GM06990 (cell line): ENCODE data around the gene OST4.

Experiments used
- DNase-seq: peaks from one replicate; pipeline ENCODE4 v3.0.0-alpha.2; 2011; ENCODE audit not compliant: insufficient read length; ENCODE audit errors: extremely low read depth
- H3K27me3 ChIP-seq: replicated peaks from 2 replicates; pipeline ENCODE4 v1.6.0; 2011; ENCODE audit warnings: low read length; ENCODE audit not compliant: control insufficient read depth, insufficient read depth
- H3K36me3 ChIP-seq: 2 replicates; pipeline ENCODE4 v1.5.1; 2011; ENCODE audit warnings: low read length; ENCODE audit not compliant: control insufficient read depth, insufficient read depth
- H3K4me3 ChIP-seq: replicated peaks from 2 replicates; pipeline ENCODE4 v1.5.1; 2011; ENCODE audit warnings: low read depth, mild to moderate bottlenecking, control low read depth, low read length
- CTCF ChIP-seq: IDR thresholded peaks from 2 replicates; pipeline ENCODE4 v1.5.1; 2011; ENCODE audit warnings: low read length, control low read depth, mild to moderate bottlenecking, inconsistent platforms; ENCODE audit not compliant: insufficient read depth, poor library complexity, severe bottlenecking

Gene OST4

GRCh38 chr2:27042985-27043634, 28.3 kb downstream of the OST4 start:
- no peak for DNase-seq
- Histone ChIP-seq H3K27me3 (no peaks in the 10 kb centered on the region), H3K4me3 (no peak overlapping the region), H3K36me3 (peaks cover 30% of the 10 kb centered on the region)
- no peak for TF ChIP-seq CTCF

- Histone ChIP-seq H3K4me3 (no peak overlapping the region), H3K27me3 (no peaks in the 10 kb centered on the region), H3K36me3 (peaks cover 38% of the 10 kb centered on the region)
- TF ChIP-seq CTCF: no peak
- no peak for DNase-seq
Observed at GRCh38 chr2:27042159-27042661, 29.2 kb downstream of the OST4 start.

- DNase-seq: no peak
- Histone ChIP-seq H3K36me3 (peaks cover 43% of the 10 kb centered on the region), H3K27me3 (no peaks in the 10 kb centered on the region), H3K4me3 (no peak overlapping the region)
- TF ChIP-seq CTCF: no peak
Observed at GRCh38 chr2:27041752-27042151, 29.7 kb downstream of the OST4 start.

- no peak for TF ChIP-seq CTCF
- Histone ChIP-seq H3K27me3 (no peaks in the 10 kb centered on the region), H3K36me3 (peaks cover 55% of the 10 kb centered on the region), H3K4me3 (no peak overlapping the region)
- no peak for DNase-seq
Observed at GRCh38 chr2:27040282-27040681, 31.2 kb downstream of the OST4 start.

GRCh38 chr2:27039871-27040270, 31.6 kb downstream of the OST4 start:
- Histone ChIP-seq H3K27me3 (no peaks in the 10 kb centered on the region), H3K36me3 (peaks cover 59% of the 10 kb centered on the region), H3K4me3 (no peak overlapping the region)
- DNase-seq: no peak
- TF ChIP-seq CTCF: no peak

GRCh38 chr2:27039426-27039825, 32.0 kb downstream of the OST4 start:
- no peak overlapping the region for H3K4me3 ChIP-seq
- no peaks in the 10 kb centered on the region for H3K27me3 ChIP-seq
- H3K36me3 ChIP-seq: peaks cover 60% of the 10 kb centered on the region
- no peak for TF ChIP-seq CTCF
- no peak for DNase-seq
